GM19395 (cell line): Measurements from ENCODE around the gene HMG20A.

Experiments used
- ATAC-seq: cut with Tn5 transposase; IDR thresholded peaks from one replicate; pipeline ENCODE4 v1.9.1; 2021; ENCODE audit warnings: mild to moderate bottlenecking, moderate library complexity; ENCODE audit not compliant: unreplicated experiment

The HMG20A gene

GRCh38 chr15:77474310-77474988, 53.8 kb downstream of the HMG20A start:
- no peak for ATAC-seq

- no peak for ATAC-seq
These were observed 54.3 kb downstream of the HMG20A start for GRCh38 chr15:77475001-77475400.

- ATAC-seq: no peak
These were observed 55.2 kb downstream of the HMG20A start for GRCh38 chr15:77475898-77476297.

GRCh38 chr15:77476995-77477394, 56.3 kb downstream of the HMG20A start:
- no peak for ATAC-seq

- ATAC-seq: no peak
These were observed 57.4 kb downstream of the HMG20A start for GRCh38 chr15:77478051-77478450.

GRCh38 chr15:77479015-77479414, 58.3 kb downstream of the HMG20A start:
- no peak for ATAC-seq

GRCh38 chr15:77480859-77481633, 60.4 kb downstream of the HMG20A start:
- ATAC-seq: no peak

- ATAC-seq: no peak
These were observed 61.0 kb downstream of the HMG20A start for GRCh38 chr15:77481670-77482069.

- ATAC-seq: no peak
These were observed 61.9 kb downstream of the HMG20A start for GRCh38 chr15:77482570-77482969.

- no peak for ATAC-seq
These were observed 62.9 kb downstream of the HMG20A start for GRCh38 chr15:77483425-77484140.

GRCh38 chr15:77484994-77485393, 64.3 kb downstream of the HMG20A start:
- ATAC-seq: no peak

GRCh38 chr15:77486542-77487468, 66.1 kb downstream of the HMG20A start:
- no peak for ATAC-seq

GRCh38 chr15:77487469-77487842, 66.8 kb downstream of the HMG20A start:
- no peak for ATAC-seq

- no peak for ATAC-seq
These were observed 67.2 kb downstream of the HMG20A start for GRCh38 chr15:77487888-77488287.

GRCh38 chr15:77489647-77490046, 69.0 kb downstream of the HMG20A start:
- ATAC-seq: no peak

GRCh38 chr15:77493324-77493907, 72.7 kb downstream of the HMG20A start:
- ATAC-seq: peak; percentile 68

GRCh38 chr15:77494073-77494867, 73.6 kb downstream of the HMG20A start:
- no peak for ATAC-seq

- no peak for ATAC-seq
These were observed 74.3 kb downstream of the HMG20A start for GRCh38 chr15:77494964-77495363.

- no peak for ATAC-seq
These were observed 75.3 kb downstream of the HMG20A start for GRCh38 chr15:77495838-77496596.
